ENCODE measurements around the gene ANHX.

DNA sequence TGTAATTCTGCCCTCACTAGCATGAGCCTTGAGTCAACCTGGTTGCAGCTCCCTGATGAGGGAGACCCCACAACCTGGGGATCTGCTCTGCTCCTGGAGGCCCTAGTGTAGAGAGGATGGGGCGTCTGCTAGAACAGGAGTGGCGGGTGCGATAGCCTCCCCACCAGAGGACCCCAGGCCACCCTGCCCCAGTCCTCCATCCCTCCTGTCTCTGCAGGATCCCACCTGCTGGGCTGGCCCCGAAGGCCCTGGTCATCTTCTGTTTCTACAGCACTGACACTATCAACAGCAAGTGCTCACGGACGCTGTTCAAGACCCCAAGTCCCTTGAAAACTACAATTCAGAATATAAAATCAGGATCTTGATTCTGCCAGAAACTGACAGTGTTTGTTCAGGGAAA is 15.2 kb downstream of the ANHX start:
- TF ChIP-seq, protein P1, sequence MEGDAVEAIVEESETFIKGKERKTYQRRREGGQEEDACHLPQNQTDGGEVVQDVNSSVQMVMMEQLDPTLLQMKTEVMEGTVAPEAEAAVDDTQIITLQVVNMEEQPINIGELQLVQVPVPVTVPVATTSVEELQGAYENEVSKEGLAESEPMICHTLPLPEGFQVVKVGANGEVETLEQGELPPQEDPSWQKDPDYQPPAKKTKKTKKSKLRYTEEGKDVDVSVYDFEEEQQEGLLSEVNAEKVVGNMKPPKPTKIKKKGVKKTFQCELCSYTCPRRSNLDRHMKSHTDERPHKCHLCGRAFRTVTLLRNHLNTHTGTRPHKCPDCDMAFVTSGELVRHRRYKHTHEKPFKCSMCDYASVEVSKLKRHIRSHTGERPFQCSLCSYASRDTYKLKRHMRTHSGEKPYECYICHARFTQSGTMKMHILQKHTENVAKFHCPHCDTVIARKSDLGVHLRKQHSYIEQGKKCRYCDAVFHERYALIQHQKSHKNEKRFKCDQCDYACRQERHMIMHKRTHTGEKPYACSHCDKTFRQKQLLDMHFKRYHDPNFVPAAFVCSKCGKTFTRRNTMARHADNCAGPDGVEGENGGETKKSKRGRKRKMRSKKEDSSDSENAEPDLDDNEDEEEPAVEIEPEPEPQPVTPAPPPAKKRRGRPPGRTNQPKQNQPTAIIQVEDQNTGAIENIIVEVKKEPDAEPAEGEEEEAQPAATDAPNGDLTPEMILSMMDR (IDR thresholded peaks at IDR 0.05), result no peak
- no peak for TF ChIP-seq POLR2A (IDR thresholded peaks at IDR 0.05)
